Progenitor cell of endocrine pancreas (in vitro differentiated cells): Measurements from ENCODE around the gene NFKBIA. TPM values are rescaled to one million over a fixed set of nuclear protein-coding genes. Genes with fewer than 3 reads are reported as not detected.

Experiments
- DNase-seq: peaks from one replicate; pipeline ENCODE4 v3.0.0; 2021; ENCODE audit warnings: low spot score; ENCODE audit not compliant: unreplicated experiment
- H3K27ac Mint-ChIP-seq: 2 replicates; pipeline ENCODE4 v1.8.0; 2021; ENCODE audit warnings: mild to moderate bottlenecking, moderate library complexity, mixed read lengths
- H3K27me3 Mint-ChIP-seq: 2 replicates; pipeline ENCODE4 v1.8.0; 2021; ENCODE audit warnings: mixed read lengths
- H3K36me3 Mint-ChIP-seq: 2 replicates; pipeline ENCODE4 v1.8.0; 2022; ENCODE audit warnings: mixed read lengths; ENCODE audit not compliant: insufficient read depth
- H3K4me1 Mint-ChIP-seq: 2 replicates; pipeline ENCODE4 v1.8.0; 2021; ENCODE audit warnings: low read depth, mixed read lengths
- H3K4me3 Mint-ChIP-seq: 2 replicates; pipeline ENCODE4 v1.8.0; 2021; ENCODE audit warnings: low read depth, mild to moderate bottlenecking, moderate library complexity, mixed read lengths
- H3K9me3 Mint-ChIP-seq: 2 replicates; pipeline ENCODE4 v1.8.0; 2021; ENCODE audit warnings: low read depth, mixed read lengths
- total RNA-seq: library from RNA; stranded (reverse); gene quantifications from 2 replicates; pipeline ENCODE4 v1.2.1, GENCODE V29; 2021
- TF ChIP-seq, protein P1 (sequence below): fragments of 200-600 bp; sonication (generic); IDR thresholded peaks from one replicate; pipeline ENCODE4 v1.5.0; 2021; ENCODE audit warnings: antibody characterized with exemption, mild to moderate bottlenecking; ENCODE audit not compliant: unreplicated experiment

Gene NFKBIA
- total RNA-seq, 1 donor from 2014 or later, result 31.8 TPM

- H3K4me3 Mint-ChIP-seq, result no peak overlapping the region
Observed at GRCh38 chr14:35407306-35407630, 2.7 kb upstream of the NFKBIA start.

DNA sequence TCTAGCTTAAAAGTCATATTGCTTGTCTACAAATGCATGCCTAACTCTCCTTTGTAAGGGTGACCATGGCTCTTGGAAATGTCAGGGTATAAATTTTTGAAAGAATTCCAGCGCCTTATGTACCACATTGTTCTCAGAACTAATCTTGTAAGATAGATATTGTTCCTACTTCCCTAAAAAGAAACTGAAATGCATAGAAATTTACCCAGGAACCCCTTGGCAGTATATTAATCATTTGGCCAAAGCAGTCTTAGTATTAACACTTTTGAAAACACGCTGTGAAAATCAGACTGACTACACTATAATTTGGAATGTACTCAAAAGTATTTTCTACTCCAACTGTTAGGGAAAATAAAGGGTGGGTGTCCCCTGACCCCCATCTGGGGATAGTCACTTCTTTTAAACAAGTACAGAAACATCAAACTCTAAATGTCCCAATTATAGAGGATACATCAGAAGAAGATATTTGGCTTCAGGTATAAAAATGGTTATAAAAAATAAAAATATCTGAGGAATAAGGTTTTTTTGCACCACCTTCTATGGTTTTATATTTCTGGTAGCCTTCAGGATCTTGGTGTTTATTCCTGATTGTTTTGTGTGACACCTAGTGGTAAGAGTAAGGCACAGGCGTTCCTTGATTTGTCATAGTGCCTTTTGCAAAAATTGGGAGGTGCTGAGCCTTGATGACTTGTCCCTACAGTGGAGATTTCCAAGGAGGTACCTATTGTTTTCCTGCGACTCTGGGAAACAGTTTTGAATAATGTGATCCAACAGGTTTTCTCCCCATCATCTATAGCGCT is 2.2 kb upstream of the NFKBIA start:
- DNase-seq, result no peak
- Mint-ChIP-seq H3K9me3 (no peaks in the 10 kb centered on the region), H3K4me1 (peaks cover 27% of the 10 kb centered on the region), H3K27ac (no peak overlapping the region), H3K36me3 (peaks cover 5% of the 10 kb centered on the region), H3K27me3 (no peaks in the 10 kb centered on the region), H3K4me3 (no peak overlapping the region)
- TF ChIP-seq, protein P1, sequence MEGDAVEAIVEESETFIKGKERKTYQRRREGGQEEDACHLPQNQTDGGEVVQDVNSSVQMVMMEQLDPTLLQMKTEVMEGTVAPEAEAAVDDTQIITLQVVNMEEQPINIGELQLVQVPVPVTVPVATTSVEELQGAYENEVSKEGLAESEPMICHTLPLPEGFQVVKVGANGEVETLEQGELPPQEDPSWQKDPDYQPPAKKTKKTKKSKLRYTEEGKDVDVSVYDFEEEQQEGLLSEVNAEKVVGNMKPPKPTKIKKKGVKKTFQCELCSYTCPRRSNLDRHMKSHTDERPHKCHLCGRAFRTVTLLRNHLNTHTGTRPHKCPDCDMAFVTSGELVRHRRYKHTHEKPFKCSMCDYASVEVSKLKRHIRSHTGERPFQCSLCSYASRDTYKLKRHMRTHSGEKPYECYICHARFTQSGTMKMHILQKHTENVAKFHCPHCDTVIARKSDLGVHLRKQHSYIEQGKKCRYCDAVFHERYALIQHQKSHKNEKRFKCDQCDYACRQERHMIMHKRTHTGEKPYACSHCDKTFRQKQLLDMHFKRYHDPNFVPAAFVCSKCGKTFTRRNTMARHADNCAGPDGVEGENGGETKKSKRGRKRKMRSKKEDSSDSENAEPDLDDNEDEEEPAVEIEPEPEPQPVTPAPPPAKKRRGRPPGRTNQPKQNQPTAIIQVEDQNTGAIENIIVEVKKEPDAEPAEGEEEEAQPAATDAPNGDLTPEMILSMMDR, result peak; percentile 86

More at GRCh38 chr14:35407306-35407630, 2.7 kb upstream of the NFKBIA start:
- Mint-ChIP-seq H3K27me3 (no peaks in the 10 kb centered on the region), H3K36me3 (peaks cover 2% of the 10 kb centered on the region), H3K4me1 (peaks cover 23% of the 10 kb centered on the region), H3K9me3 (no peaks in the 10 kb centered on the region), H3K27ac (no peak overlapping the region)
- DNase-seq, result no peak
- TF ChIP-seq, protein P1, result no peak

DNA sequence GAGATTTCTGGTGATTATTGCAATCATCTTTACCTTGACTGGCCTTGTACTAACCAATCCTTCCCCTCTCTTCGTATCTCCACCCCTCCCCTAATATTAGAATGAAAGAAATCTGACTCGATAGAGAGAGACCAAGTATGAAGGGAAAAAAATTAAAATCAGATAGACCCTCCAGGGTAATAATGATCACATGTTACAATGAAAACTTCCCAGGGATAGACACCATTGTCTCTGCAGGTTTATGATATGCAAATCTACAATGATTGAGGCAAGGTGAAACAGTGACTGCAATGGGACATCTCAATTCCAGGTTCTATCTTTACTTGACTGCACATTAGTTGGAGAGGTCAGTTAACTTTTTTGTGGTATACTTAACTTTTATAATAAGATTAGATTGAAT is 1.5 kb upstream of the NFKBIA start:
- Mint-ChIP-seq H3K27me3 (no peaks in the 10 kb centered on the region), H3K4me1 (peaks cover 27% of the 10 kb centered on the region), H3K9me3 (no peaks in the 10 kb centered on the region), H3K36me3 (peaks cover 6% of the 10 kb centered on the region), H3K4me3 (peak overlapping the region; percentile 95), H3K27ac (no peak overlapping the region)
- TF ChIP-seq, protein P1, result no peak
- DNase-seq, result no peak

DNA sequence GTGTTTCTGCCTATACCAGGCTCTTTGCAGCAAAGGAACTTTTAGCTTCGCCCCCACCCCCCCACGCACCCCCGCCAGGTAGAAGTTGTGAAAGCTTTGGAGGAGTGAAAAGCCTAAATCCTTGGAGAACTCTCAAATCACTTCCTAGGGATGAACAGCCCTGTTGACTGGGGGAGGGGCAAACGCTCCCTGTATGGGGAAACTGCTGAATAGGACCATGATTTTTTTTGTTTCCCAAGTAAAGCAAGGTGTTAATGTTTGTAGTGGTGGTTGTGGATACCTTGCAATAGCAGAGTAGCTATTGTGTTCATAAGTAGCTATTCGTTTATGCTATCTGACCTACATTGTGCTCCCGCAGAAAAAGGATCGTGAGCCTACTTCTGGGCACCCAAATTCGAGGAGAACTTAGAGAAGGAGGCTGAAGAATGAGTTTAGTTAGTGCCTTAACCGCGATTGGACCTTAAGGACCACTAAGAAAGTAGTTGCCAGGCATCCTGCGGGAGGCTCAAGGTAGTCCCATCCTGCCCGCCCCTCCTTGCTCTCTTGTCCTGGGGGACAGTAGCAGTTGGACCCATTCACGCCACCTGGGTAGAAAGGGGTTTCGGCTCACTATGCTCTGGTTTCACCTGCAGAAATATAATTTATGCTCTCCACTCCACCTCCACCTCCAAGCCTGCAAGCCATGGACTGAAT is 901 bp upstream of the NFKBIA start:
- TF ChIP-seq, protein P1, result no peak
- H3K27ac Mint-ChIP-seq, result no peak overlapping the region
- peaks cover 12% of the 10 kb centered on the region for H3K36me3 Mint-ChIP-seq
- peaks cover 27% of the 10 kb centered on the region for H3K4me1 Mint-ChIP-seq
- no peaks in the 10 kb centered on the region for H3K9me3 Mint-ChIP-seq
- DNase-seq, result no peak
- no peaks in the 10 kb centered on the region for H3K27me3 Mint-ChIP-seq
- peak overlapping the region; percentile 95 for H3K4me3 Mint-ChIP-seq

- H3K4me1 Mint-ChIP-seq, result peaks cover 27% of the 10 kb centered on the region
- TF ChIP-seq, protein P1, result no peak
- H3K27me3 Mint-ChIP-seq, result no peaks in the 10 kb centered on the region
- H3K9me3 Mint-ChIP-seq, result no peaks in the 10 kb centered on the region
- peaks cover 15% of the 10 kb centered on the region for H3K36me3 Mint-ChIP-seq
- DNase-seq, result peak; percentile 71
- H3K4me3 Mint-ChIP-seq, result peak overlapping the region; percentile 95
- peak overlapping the region; percentile 99 for H3K27ac Mint-ChIP-seq
Observed at GRCh38 chr14:35403603-35404448, 723 bp downstream of the NFKBIA start.
